ENCODE data around the gene CACNB2.

DNA sequence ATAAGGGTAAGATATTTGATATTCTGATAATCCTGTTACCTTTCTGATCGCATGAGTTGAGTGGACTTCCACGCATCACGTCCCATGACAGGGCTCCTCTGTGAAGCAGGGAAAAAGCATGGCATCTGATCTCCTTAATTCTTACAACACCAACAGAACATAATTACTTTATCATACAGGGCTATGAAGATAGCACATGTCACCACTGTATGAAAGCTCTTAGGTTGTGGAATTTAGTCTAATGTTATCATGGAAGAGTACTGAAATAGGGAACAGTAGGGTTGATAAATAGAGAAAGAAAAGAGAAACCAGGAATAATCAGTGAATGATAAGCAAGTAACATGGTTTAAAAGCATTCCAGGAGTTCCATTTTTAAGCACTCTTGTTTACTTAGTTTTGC lies 212.0 kb downstream of the CACNB2 start:
- TF ChIP-seq CTCF (IDR thresholded peaks at IDR 0.05; ENCODE audit: insufficient read depth, low read length) (no peak), POLR2AphosphoS5 (IDR thresholded peaks at IDR 0.05; ENCODE audit: low read depth) (no peak), GABPA (IDR thresholded peaks at IDR 0.05; ENCODE audit: low read depth) (no peak)
- TF ChIP-seq, protein P1, sequence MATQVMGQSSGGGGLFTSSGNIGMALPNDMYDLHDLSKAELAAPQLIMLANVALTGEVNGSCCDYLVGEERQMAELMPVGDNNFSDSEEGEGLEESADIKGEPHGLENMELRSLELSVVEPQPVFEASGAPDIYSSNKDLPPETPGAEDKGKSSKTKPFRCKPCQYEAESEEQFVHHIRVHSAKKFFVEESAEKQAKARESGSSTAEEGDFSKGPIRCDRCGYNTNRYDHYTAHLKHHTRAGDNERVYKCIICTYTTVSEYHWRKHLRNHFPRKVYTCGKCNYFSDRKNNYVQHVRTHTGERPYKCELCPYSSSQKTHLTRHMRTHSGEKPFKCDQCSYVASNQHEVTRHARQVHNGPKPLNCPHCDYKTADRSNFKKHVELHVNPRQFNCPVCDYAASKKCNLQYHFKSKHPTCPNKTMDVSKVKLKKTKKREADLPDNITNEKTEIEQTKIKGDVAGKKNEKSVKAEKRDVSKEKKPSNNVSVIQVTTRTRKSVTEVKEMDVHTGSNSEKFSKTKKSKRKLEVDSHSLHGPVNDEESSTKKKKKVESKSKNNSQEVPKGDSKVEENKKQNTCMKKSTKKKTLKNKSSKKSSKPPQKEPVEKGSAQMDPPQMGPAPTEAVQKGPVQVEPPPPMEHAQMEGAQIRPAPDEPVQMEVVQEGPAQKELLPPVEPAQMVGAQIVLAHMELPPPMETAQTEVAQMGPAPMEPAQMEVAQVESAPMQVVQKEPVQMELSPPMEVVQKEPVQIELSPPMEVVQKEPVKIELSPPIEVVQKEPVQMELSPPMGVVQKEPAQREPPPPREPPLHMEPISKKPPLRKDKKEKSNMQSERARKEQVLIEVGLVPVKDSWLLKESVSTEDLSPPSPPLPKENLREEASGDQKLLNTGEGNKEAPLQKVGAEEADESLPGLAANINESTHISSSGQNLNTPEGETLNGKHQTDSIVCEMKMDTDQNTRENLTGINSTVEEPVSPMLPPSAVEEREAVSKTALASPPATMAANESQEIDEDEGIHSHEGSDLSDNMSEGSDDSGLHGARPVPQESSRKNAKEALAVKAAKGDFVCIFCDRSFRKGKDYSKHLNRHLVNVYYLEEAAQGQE (IDR thresholded peaks at IDR 0.05; ENCODE audit: insufficient replicate concordance, low read depth): no peak

Data from HL-60 (cell line).